GM21723 (cell line): Measurements from ENCODE around the gene SYT9.

Source experiments
- ATAC-seq: cut with Tn5 transposase; IDR thresholded peaks from one replicate; pipeline ENCODE4 v1.9.1; 2021; ENCODE audit warnings: mild to moderate bottlenecking, moderate library complexity; ENCODE audit not compliant: unreplicated experiment

The SYT9 gene

GRCh38 chr11:7272373-7272772 is 20.7 kb downstream of the SYT9 start:
- ATAC-seq: no peak

GRCh38 chr11:7275133-7275532 is 23.4 kb downstream of the SYT9 start:
- ATAC-seq: no peak

GRCh38 chr11:7278314-7278917 is 26.7 kb downstream of the SYT9 start:
- ATAC-seq: peak; percentile 76

- no peak for ATAC-seq
Measured at GRCh38 chr11:7279676-7280075, 28.0 kb downstream of the SYT9 start.

- no peak for ATAC-seq
Measured at GRCh38 chr11:7281079-7281478, 29.4 kb downstream of the SYT9 start.

GRCh38 chr11:7281809-7282208 is 30.1 kb downstream of the SYT9 start:
- no peak for ATAC-seq

- no peak for ATAC-seq
Measured at GRCh38 chr11:7286178-7286577, 34.5 kb downstream of the SYT9 start.

GRCh38 chr11:7291100-7291829 is 39.6 kb downstream of the SYT9 start:
- no peak for ATAC-seq

GRCh38 chr11:7292922-7293321 is 41.2 kb downstream of the SYT9 start:
- ATAC-seq: no peak

GRCh38 chr11:7299393-7299792 is 47.7 kb downstream of the SYT9 start:
- ATAC-seq: no peak

GRCh38 chr11:7300281-7300680 is 48.6 kb downstream of the SYT9 start:
- ATAC-seq: no peak

GRCh38 chr11:7303146-7303545 is 51.4 kb downstream of the SYT9 start:
- ATAC-seq: no peak

- no peak for ATAC-seq
Measured at GRCh38 chr11:7306900-7307299, 55.2 kb downstream of the SYT9 start.

GRCh38 chr11:7307836-7308235 is 56.1 kb downstream of the SYT9 start:
- ATAC-seq: peak; percentile 72

- ATAC-seq: no peak
Measured at GRCh38 chr11:7311903-7312302, 60.2 kb downstream of the SYT9 start.

- ATAC-seq: no peak
Measured at GRCh38 chr11:7314811-7315604, 63.3 kb downstream of the SYT9 start.

GRCh38 chr11:7319501-7319900 is 67.8 kb downstream of the SYT9 start:
- no peak for ATAC-seq

- ATAC-seq: no peak
Measured at GRCh38 chr11:7320306-7320705, 68.6 kb downstream of the SYT9 start.

GRCh38 chr11:7321473-7322450 is 70.1 kb downstream of the SYT9 start:
- no peak for ATAC-seq

GRCh38 chr11:7332451-7332850 is 80.7 kb downstream of the SYT9 start:
- no peak for ATAC-seq

- no peak for ATAC-seq
Measured at GRCh38 chr11:7332962-7333361, 81.3 kb downstream of the SYT9 start.
